H9 (cell line): ENCODE results near the gene TMTC2. TPM values are rescaled to one million over a fixed set of nuclear protein-coding genes. Genes with fewer than 3 reads are reported as not detected.

Source experiments
- DNase-seq: peaks from one replicate; pipeline ENCODE4 v3.0.0-alpha.2; 2017
- H2AFZ ChIP-seq: one replicate; pipeline ENCODE4 v1.6.1; 2013; ENCODE audit warnings: mild to moderate bottlenecking, low read length, control low read depth, moderate library complexity
- H2AK5ac ChIP-seq: 2 replicates; pipeline ENCODE4 v1.6.1; 2013; ENCODE audit warnings: low read length, control low read depth, mixed read lengths; ENCODE audit not compliant: insufficient read length
- H2BK120ac ChIP-seq: one replicate; pipeline ENCODE4 v1.6.1; 2013; ENCODE audit warnings: low read depth, mild to moderate bottlenecking, low read length, control low read depth, inconsistent platforms; ENCODE audit not compliant: poor library complexity, severe bottlenecking
- H2BK12ac ChIP-seq: 2 replicates; pipeline ENCODE4 v1.6.1; 2013; ENCODE audit warnings: low read length, control low read depth, mixed read lengths, low read depth; ENCODE audit not compliant: insufficient read length
- H2BK15ac ChIP-seq: 2 replicates; pipeline ENCODE4 v1.6.1; 2013; ENCODE audit warnings: low read depth, low read length, control low read depth
- H2BK20ac ChIP-seq: one replicate; pipeline ENCODE4 v1.6.1; 2013; ENCODE audit warnings: low read depth, mild to moderate bottlenecking, low read length, control low read depth, inconsistent platforms; ENCODE audit not compliant: poor library complexity, severe bottlenecking
- H2BK5ac ChIP-seq: 2 replicates; pipeline ENCODE4 v1.6.1; 2013; ENCODE audit warnings: low read length, control low read depth, mixed read lengths; ENCODE audit not compliant: insufficient read length
- H3K14ac ChIP-seq: 2 replicates; pipeline ENCODE4 v1.6.1; 2013; ENCODE audit warnings: low read length, control low read depth; ENCODE audit not compliant: insufficient read depth
- H3K18ac ChIP-seq: 2 replicates; pipeline ENCODE4 v1.6.1; 2013; ENCODE audit warnings: low read depth, mild to moderate bottlenecking, mixed read lengths, low read length, control low read depth; ENCODE audit not compliant: insufficient read length
- H3K23ac ChIP-seq: 2 replicates; pipeline ENCODE4 v1.6.1; 2013; ENCODE audit warnings: low read length, control low read depth, mixed read lengths, low read depth; ENCODE audit not compliant: insufficient read length
- H3K23me2 ChIP-seq: 2 replicates; pipeline ENCODE4 v1.6.1; 2013; ENCODE audit warnings: low read depth, mild to moderate bottlenecking, mixed read lengths, low read length, control low read depth; ENCODE audit not compliant: insufficient read length, poor library complexity, severe bottlenecking
- H3K27ac ChIP-seq: 2 replicates; pipeline ENCODE4 v1.5.1; 2013; ENCODE audit warnings: low read length, control low read depth, mixed read lengths, low read depth; ENCODE audit not compliant: insufficient read length
- H3K27me3 ChIP-seq: 2 replicates; pipeline ENCODE4 v1.6.1; 2013; ENCODE audit warnings: low read length, control low read depth, inconsistent platforms; ENCODE audit not compliant: insufficient read depth
- H3K4ac ChIP-seq: 2 replicates; pipeline ENCODE4 v1.6.1; 2013; ENCODE audit warnings: low read depth, mild to moderate bottlenecking, control low read depth, inconsistent platforms, low read length, moderate library complexity
- H3K4me1 ChIP-seq: 2 replicates; pipeline ENCODE4 v1.6.1; 2013; ENCODE audit warnings: low read length, control low read depth, inconsistent platforms; ENCODE audit not compliant: insufficient read depth
- H3K4me2 ChIP-seq: 2 replicates; pipeline ENCODE4 v1.6.1; 2013; ENCODE audit warnings: low read length, control low read depth, mixed read lengths; ENCODE audit not compliant: insufficient read length, insufficient read depth
- H3K56ac ChIP-seq: 2 replicates; pipeline ENCODE4 v1.6.1; 2013; ENCODE audit warnings: low read depth, mild to moderate bottlenecking, mixed read lengths, low read length, control low read depth; ENCODE audit not compliant: insufficient read length
- H3K79me1 ChIP-seq: 2 replicates; pipeline ENCODE4 v1.6.1; 2013; ENCODE audit warnings: low read depth, mild to moderate bottlenecking, moderate library complexity, low read length, control low read depth, inconsistent platforms; ENCODE audit not compliant: insufficient read depth, poor library complexity, severe bottlenecking
- H3K79me2 ChIP-seq: 2 replicates; pipeline ENCODE4 v1.6.1; 2013; ENCODE audit warnings: low read length, control low read depth, inconsistent platforms; ENCODE audit not compliant: insufficient read depth
- H3K9ac ChIP-seq: 2 replicates; pipeline ENCODE4 v1.6.1; 2013; ENCODE audit warnings: low read length, control low read depth, mixed read lengths; ENCODE audit not compliant: insufficient read length; ENCODE audit errors: extremely low read depth
- H3K9me3 ChIP-seq: one replicate; pipeline ENCODE4 v1.6.1; 2013; ENCODE audit warnings: low read depth, low read length, inconsistent platforms; ENCODE audit not compliant: control insufficient read depth
- H3T11ph ChIP-seq: one replicate; pipeline ENCODE4 v1.6.1; 2013; ENCODE audit warnings: mild to moderate bottlenecking, low read length, control low read depth, inconsistent platforms
- H4K20me1 ChIP-seq: one replicate; pipeline ENCODE4 v1.6.1; 2013; ENCODE audit not compliant: control insufficient read depth, insufficient read length, insufficient read depth
- H4K5ac ChIP-seq: 2 replicates; pipeline ENCODE4 v1.6.1; 2013; ENCODE audit warnings: low read depth, mild to moderate bottlenecking, mixed read lengths, low read length, control low read depth; ENCODE audit not compliant: insufficient read length
- H4K8ac ChIP-seq: replicated peaks from 2 replicates; pipeline ENCODE4 v1.6.1; 2013; ENCODE audit warnings: low read length, control low read depth, mixed read lengths, low read depth; ENCODE audit not compliant: insufficient read length
- H4K91ac ChIP-seq: 2 replicates; pipeline ENCODE4 v1.6.1; 2013; ENCODE audit warnings: low read depth, mild to moderate bottlenecking, moderate library complexity, mixed read lengths, low read length, control low read depth; ENCODE audit not compliant: insufficient read length
- H3K27ac Mint-ChIP-seq, 3 experiments: 2 replicates in 2 of 3; 3 replicates in 1 of 3; pipeline ENCODE4 v1.8.0; 2020 to 2021; ENCODE audit warnings: mixed read lengths in 3 of 3, mild to moderate bottlenecking in 1 of 3, moderate library complexity in 1 of 3
- H3K27me3 Mint-ChIP-seq: 2 replicates; pipeline ENCODE4 v1.8.0; 2021; ENCODE audit warnings: low read depth, mild to moderate bottlenecking, moderate library complexity, mixed read lengths
- H3K36me3 Mint-ChIP-seq, 3 experiments: 2 replicates in 2 of 3; 3 replicates in 1 of 3; pipeline ENCODE4 v1.8.0; 2020 to 2021; ENCODE audit warnings: low read depth in 3 of 3, mixed read lengths in 3 of 3; ENCODE audit not compliant: insufficient read depth in 1 of 3
- H3K4me1 Mint-ChIP-seq, 2 experiments: 2 replicates each; pipeline ENCODE4 v1.8.0; 2020; ENCODE audit warnings: mixed read lengths in 2 of 2
- H3K4me3 Mint-ChIP-seq, 2 experiments: 2 replicates in 1 of 2; 3 replicates in 1 of 2; pipeline ENCODE4 v1.8.0; 2020 to 2021; ENCODE audit warnings: mild to moderate bottlenecking in 2 of 2, mixed read lengths in 2 of 2, moderate library complexity in 1 of 2
- H3K9me3 Mint-ChIP-seq, 2 experiments: 2 replicates in 1 of 2; 3 replicates in 1 of 2; pipeline ENCODE4 v1.8.0; 2020; ENCODE audit warnings: mild to moderate bottlenecking in 2 of 2, mixed read lengths in 2 of 2, moderate library complexity in 1 of 2
- total RNA-seq: library from RNA; stranded (reverse); gene quantifications from 2 replicates; pipeline ENCODE4 v1.2.1, GENCODE V29; 2021
- TF ChIP-seq, protein P1 (sequence below): fragments of 200-600 bp; sonication (generic); conservative IDR thresholded peaks from 3 replicates; pipeline ENCODE4 v1.8.0; 2021; ENCODE audit warnings: antibody characterized with exemption, mild to moderate bottlenecking

The TMTC2 gene
- total RNA-seq, 1 experiment from 2014 or later = 3.1 TPM

- H3K4me1 Mint-ChIP-seq = peaks cover 21 to 29% of the 10 kb centered on the region in 2 experiments
- H3K9me3 Mint-ChIP-seq = no peaks in the 10 kb centered on the region
- Histone ChIP-seq H2AK5ac (no peak overlapping the region), H3K23ac (no peak overlapping the region), H2BK20ac (no peak overlapping the region), H4K91ac (no peak overlapping the region), H3K79me2 (no peaks in the 10 kb centered on the region), H3K23me2 (no peaks in the 10 kb centered on the region), H4K20me1 (no peaks in the 10 kb centered on the region), H3K4me1 (peaks cover 3% of the 10 kb centered on the region; the same call in 1 of the 2 replicates), H3K18ac (no peak overlapping the region), H3K56ac (no peak overlapping the region), H3K79me1 (no peaks in the 10 kb centered on the region), H2BK12ac (no peak overlapping the region), H2BK15ac (no peak overlapping the region), H3K14ac (no peak overlapping the region), H3K4ac (no peak overlapping the region), H4K5ac (no peak overlapping the region), H3K4me2 (no peak overlapping the region), H3K9ac (no peak overlapping the region), H3K9me3 (no peaks in the 10 kb centered on the region), H3K27me3 (no peaks in the 10 kb centered on the region), H2AFZ (no peak overlapping the region), H4K8ac (no peak overlapping the region), H3K27ac (no peak overlapping the region), H2BK120ac (no peak overlapping the region), H2BK5ac (no peak overlapping the region), H3T11ph (no peak overlapping the region)
- H3K36me3 Mint-ChIP-seq = peaks cover 4 to 7% (median 5%) of the 10 kb centered on the region in 3 experiments; a peak in 4 of 7 replicates
- H3K27me3 Mint-ChIP-seq = no peaks in the 10 kb centered on the region; the same call in 1 of the 2 replicates
- no peak for DNase-seq
- TF ChIP-seq, protein P1, sequence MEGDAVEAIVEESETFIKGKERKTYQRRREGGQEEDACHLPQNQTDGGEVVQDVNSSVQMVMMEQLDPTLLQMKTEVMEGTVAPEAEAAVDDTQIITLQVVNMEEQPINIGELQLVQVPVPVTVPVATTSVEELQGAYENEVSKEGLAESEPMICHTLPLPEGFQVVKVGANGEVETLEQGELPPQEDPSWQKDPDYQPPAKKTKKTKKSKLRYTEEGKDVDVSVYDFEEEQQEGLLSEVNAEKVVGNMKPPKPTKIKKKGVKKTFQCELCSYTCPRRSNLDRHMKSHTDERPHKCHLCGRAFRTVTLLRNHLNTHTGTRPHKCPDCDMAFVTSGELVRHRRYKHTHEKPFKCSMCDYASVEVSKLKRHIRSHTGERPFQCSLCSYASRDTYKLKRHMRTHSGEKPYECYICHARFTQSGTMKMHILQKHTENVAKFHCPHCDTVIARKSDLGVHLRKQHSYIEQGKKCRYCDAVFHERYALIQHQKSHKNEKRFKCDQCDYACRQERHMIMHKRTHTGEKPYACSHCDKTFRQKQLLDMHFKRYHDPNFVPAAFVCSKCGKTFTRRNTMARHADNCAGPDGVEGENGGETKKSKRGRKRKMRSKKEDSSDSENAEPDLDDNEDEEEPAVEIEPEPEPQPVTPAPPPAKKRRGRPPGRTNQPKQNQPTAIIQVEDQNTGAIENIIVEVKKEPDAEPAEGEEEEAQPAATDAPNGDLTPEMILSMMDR = no peak
- H3K27ac Mint-ChIP-seq = no peak overlapping the region
- H3K4me3 Mint-ChIP-seq = no peak overlapping the region
Measured at GRCh38 chr12:82855872-82856271, 169.2 kb downstream of the TMTC2 start.
